Activated CD8-positive, alpha-beta memory T cell treated with anti-CD3 and anti-CD28 coated beads, Interleukin-2, amount 50 U/mL, for 4 hours (primary cell): Measurements from ENCODE around the gene ASAP3.
"Not testable (repeated sequence)": the region's sequence is repeated elsewhere in the genome, so short reads cannot be mapped to it uniquely, and the experiment has no call there.

ENCODE experiments used
- DNase-seq: peaks from one replicate; pipeline ENCODE4 v3.0.0-alpha.2; 2020

The ASAP3 gene

GRCh38 chr1:23393706-23394105, 90.3 kb downstream of the ASAP3 start:
- DNase-seq: no peak

DNA sequence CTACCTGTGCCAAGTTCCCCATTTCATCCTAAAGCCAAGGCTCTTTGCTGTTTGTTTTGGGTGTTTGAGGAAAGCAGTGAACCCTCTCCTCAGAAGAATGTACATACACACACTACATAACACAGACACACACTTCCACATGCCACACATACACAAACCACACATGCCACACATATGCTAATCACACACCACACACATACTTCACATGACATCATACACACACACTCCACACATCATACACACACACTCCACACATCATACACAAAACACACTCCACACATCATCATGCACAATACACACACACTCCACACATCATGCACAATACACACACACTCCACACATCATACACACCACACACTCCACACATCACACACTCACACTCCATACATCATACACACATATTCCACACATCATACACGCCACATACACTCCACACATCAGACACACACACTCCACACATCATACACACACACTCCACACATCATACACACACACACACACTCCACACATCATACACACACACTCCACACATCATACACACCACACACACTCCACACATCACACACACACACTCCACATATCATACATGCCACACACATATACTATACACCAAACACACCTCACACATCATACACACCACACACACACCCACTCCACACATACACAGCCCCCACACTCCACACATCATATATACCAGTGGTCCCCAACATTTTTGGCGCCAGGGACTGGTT, 91.7 kb downstream of the ASAP3 start:
- no peak for DNase-seq

- no peak for DNase-seq
Measured at GRCh38 chr1:23389837-23390321, 94.1 kb downstream of the ASAP3 start.

GRCh38 chr1:23387494-23387893, 96.5 kb downstream of the ASAP3 start:
- DNase-seq: no peak

GRCh38 chr1:23385119-23385621, 98.8 kb downstream of the ASAP3 start:
- DNase-seq: no peak

GRCh38 chr1:23384312-23385058, 99.5 kb downstream of the ASAP3 start:
- no peak for DNase-seq

DNA sequence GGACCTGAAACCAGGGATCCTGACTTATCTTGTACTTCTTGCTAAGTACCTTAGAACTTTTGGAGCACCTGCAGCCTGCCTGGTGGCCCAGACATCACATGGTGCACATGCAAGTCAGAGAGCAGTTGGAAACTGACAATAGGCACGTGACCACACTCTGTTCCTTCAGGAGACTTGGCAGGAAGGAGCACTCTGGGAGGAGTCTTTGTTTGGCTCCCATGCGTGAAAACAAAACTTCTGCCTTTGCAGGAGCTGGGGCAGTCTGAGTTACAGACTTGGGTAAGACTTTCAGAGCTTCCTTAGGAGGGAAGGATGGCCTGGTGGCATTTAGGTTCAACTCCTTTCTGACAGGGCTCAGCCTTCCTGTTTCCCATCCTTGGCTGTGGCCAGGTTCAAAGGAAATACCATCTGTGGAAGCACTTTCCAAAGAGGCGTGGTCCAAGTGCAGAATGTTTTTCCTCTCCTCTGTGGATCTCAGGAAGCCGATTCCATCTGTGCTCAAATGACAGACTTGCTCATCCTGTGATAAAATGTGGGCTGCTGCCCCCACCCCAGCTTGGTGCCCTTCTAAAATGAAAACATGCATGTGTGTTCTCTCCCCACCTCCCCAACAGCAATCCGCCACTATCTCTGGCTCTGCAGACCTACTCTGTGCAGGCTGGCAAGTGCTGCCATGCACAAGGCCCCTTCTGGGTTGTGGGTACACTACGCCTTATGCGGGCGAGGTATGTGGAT, 100.2 kb downstream of the ASAP3 start:
- DNase-seq: no peak

DNA sequence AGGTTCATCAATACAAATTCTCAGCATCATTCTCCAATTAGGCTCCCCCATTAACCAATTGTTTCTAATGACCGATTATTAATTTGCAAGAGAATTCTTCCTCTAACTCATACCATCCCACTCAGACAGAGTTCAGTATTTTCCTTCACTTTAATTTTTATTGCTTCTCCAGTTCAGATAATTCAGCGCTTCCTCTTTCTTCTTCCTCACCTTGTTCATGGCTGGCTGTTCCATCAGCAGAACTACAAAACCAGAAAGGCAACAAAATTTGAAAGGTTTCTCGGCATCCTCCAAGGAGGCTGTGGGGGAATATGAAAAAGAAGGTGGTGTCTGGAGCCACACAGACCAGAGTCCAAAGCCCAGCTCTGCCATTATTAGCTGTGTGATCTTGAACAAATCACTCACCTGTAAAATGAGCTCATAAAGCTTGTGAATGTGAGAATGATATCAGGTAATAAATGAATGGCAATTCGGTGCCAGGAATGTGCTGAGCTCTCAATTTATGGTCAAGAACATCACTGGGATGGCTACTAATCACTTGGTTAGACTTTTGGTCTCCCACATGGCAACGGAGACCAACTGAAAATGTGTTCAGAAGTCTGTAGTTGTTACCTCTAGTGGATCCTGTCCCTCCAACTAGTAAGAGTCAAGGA, 102.6 kb downstream of the ASAP3 start:
- no peak for DNase-seq

- DNase-seq: no peak
Measured at GRCh38 chr1:23380719-23381118, 103.3 kb downstream of the ASAP3 start.

DNA sequence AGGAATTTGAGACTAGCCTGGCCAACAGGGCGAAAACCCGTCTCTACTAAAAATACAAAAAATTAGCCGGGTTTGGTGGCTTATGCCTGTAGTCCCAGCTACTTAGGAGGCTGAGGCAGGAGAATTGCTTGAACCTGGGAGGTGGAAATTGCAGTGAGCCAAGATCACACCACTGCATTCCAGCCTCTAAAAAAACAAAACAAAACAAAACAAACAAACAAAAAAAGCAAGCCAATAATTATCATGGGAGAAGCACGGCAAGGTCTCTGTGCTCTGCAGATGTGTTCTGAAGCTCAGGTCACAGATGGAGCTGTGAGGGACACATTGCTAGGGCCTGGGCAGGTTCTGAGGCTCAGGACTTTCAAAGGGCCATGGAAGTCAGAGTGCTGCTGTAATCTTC, 103.7 kb downstream of the ASAP3 start:
- DNase-seq: not testable (repeated sequence)
